ENCODE results near the gene FGF22.

GRCh38 chr19:634975-635652 is 4.6 kb upstream of the FGF22 start:
- TF ChIP-seq CTCF (IDR thresholded peaks at IDR 0.05; ENCODE audit: low read depth, low read length, missing input control) (no peak), TAF1 (conservative IDR thresholded peaks at IDR 0.05) (no peak), NR2F2 (IDR thresholded peaks at IDR 0.05) (no peak), RXRA (IDR thresholded peaks at IDR 0.05) (no peak), HNF4A (conservative IDR thresholded peaks at IDR 0.05) (no peak), RAD21 (IDR thresholded peaks at IDR 0.05) (no peak), GABPA (IDR thresholded peaks at IDR 0.05 in 1 of 2, conservative IDR thresholded peaks at IDR 0.05 in 1 of 2) (no peak), REST (IDR thresholded peaks at IDR 0.05) (no peak), YY1 (IDR thresholded peaks at IDR 0.05) (no peak), MAX (IDR thresholded peaks at IDR 0.05) (no peak), FOXA1 (IDR thresholded peaks at IDR 0.05) (no peak), ZBTB33 (IDR thresholded peaks at IDR 0.05) (no peak), SP1 (IDR thresholded peaks at IDR 0.05) (no peak)

All from liver (tissue), 3 donors.